ENCODE measurements around the gene MRPS11. TPM values are rescaled to one million over a fixed set of nuclear protein-coding genes. Genes with fewer than 3 reads are reported as not detected.
"Not testable (repeated sequence)": the region's sequence is repeated elsewhere in the genome, so short reads cannot be mapped to it uniquely, and the experiment has no call there.

Gene MRPS11
- total RNA-seq, 1 experiment from 2014 or later = 66.6 TPM

DNA sequence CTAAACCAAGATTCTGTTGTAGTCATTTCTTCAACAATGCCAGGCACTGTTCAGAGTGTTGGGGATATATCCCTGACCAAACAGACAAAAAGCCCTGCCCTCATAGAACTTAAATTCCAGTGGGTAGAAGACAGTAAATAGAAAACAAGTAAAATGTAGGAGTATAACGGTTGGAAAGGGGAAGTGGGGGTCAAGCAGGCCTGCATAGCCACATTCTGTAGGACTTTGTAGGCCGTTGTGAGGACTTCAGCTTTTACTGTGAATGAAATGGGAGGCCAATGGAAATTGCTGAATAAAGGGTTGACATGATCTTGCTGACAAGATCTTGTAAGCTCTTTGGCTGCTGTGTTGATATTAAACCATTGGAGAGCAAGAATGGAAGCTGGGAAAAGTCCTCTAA, 1.8 kb downstream of the MRPS11 start:
- Mint-ChIP-seq H3K27me3 (ENCODE audit: unreplicated experiment) (no peaks in the 10 kb centered on the region), H3K4me3 (ENCODE audit: low read depth, unreplicated experiment) (no peak overlapping the region), H3K27ac (ENCODE audit: unreplicated experiment) (no peak overlapping the region), H3K9me3 (ENCODE audit: low read depth, unreplicated experiment) (no peaks in the 10 kb centered on the region), H3K4me1 (ENCODE audit: low read depth, unreplicated experiment) (peaks cover 12% of the 10 kb centered on the region), H3K36me3 (ENCODE audit: insufficient read depth, unreplicated experiment) (peaks cover 37% of the 10 kb centered on the region)
- CTCF ChIA-PET = no interaction called here
- no TSS peak for BruUV-seq (replicated peaks)
- TF ChIP-seq, protein P1, sequence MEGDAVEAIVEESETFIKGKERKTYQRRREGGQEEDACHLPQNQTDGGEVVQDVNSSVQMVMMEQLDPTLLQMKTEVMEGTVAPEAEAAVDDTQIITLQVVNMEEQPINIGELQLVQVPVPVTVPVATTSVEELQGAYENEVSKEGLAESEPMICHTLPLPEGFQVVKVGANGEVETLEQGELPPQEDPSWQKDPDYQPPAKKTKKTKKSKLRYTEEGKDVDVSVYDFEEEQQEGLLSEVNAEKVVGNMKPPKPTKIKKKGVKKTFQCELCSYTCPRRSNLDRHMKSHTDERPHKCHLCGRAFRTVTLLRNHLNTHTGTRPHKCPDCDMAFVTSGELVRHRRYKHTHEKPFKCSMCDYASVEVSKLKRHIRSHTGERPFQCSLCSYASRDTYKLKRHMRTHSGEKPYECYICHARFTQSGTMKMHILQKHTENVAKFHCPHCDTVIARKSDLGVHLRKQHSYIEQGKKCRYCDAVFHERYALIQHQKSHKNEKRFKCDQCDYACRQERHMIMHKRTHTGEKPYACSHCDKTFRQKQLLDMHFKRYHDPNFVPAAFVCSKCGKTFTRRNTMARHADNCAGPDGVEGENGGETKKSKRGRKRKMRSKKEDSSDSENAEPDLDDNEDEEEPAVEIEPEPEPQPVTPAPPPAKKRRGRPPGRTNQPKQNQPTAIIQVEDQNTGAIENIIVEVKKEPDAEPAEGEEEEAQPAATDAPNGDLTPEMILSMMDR (IDR thresholded peaks at IDR 0.05; ENCODE audit: unreplicated experiment) = no peak
- DNase-seq = no peak
- intact Hi-C loops (cut with micrococcal nuclease; ENCODE audit: unreplicated experiment) = no loop called here

DNA sequence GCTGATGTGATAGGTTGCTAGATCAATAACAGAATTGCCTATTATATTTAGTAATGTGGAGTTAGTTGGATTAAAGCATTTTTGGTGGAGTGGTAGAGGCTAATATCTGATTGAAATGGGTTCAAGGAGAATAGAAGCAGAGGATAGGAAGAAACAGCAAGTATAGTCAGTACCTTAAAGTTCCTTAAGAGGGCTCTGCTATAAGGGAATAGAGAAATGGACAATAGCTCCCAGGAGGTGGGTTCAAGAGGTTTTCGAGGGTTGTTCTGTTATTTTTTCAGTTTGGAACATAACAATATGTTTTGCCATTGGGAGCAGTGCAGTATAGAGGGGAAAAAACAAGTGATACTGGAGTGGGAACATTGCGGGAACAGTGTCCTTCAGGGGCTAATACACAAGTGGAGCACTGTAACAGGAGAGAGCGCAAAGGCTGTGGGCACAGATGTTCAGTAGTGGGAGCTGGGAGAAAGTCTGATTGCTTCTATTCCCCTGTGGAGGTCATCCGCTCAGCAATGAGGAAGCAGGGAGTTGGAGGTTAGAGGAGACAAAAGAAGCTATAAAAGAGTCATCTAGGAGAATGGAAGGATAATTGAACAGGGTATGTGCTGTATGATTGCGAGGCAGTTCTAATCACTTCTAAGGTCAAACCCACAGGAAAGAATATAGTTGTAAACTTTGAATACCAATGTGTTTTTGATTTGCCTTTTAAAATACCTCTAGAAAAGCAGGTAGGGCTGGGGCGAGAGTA, 3.3 kb downstream of the MRPS11 start:
- no TSS peak for BruUV-seq (replicated peaks)
- peaks cover 5% of the 10 kb centered on the region for H3K4me1 Mint-ChIP-seq (ENCODE audit: low read depth, unreplicated experiment)
- intact Hi-C loops (cut with micrococcal nuclease; ENCODE audit: unreplicated experiment) = no loop called here
- no peaks in the 10 kb centered on the region for H3K27me3 Mint-ChIP-seq (ENCODE audit: unreplicated experiment)
- H3K27ac Mint-ChIP-seq (ENCODE audit: unreplicated experiment) = no peak overlapping the region
- no peaks in the 10 kb centered on the region for H3K9me3 Mint-ChIP-seq (ENCODE audit: low read depth, unreplicated experiment)
- H3K4me3 Mint-ChIP-seq (ENCODE audit: low read depth, unreplicated experiment) = no peak overlapping the region
- DNase-seq = no peak
- peaks cover 31% of the 10 kb centered on the region for H3K36me3 Mint-ChIP-seq (ENCODE audit: insufficient read depth, unreplicated experiment)
- TF ChIP-seq, protein P1 (IDR thresholded peaks at IDR 0.05; ENCODE audit: unreplicated experiment) = no peak
- CTCF ChIA-PET = interaction anchor here (0.6 to 1.0 kb wide), 3 partner anchors 9 to 492 kb away, joined by 3 read pairs; no protein-coding TSS in a partner anchor

DNA sequence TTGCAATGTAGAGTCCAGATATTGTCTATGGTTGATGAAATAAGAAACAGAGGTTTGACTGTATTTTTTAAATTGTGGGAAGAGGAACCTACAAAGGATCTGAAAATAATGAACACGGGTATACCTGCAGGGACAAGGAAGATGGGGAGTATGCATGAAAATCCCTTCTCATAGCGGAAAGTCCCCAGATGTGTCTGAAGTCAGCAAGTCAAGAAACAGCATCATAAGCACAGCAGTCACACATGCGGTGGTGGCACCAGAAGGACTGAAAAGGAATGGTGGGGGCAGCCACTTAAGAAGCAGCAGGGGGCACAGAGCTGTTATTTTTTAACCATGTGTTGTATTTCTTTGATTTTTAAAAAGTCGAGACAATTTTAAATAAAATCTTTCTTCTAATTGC, 4.7 kb downstream of the MRPS11 start:
- TF ChIP-seq, protein P1 (IDR thresholded peaks at IDR 0.05; ENCODE audit: unreplicated experiment) = no peak
- CTCF ChIA-PET = no interaction called here
- intact Hi-C loops (cut with micrococcal nuclease; ENCODE audit: unreplicated experiment) = no loop called here
- Mint-ChIP-seq H3K27me3 (ENCODE audit: unreplicated experiment) (no peaks in the 10 kb centered on the region), H3K27ac (ENCODE audit: unreplicated experiment) (no peak overlapping the region), H3K36me3 (ENCODE audit: insufficient read depth, unreplicated experiment) (peaks cover 17% of the 10 kb centered on the region), H3K4me3 (ENCODE audit: low read depth, unreplicated experiment) (no peak overlapping the region), H3K9me3 (ENCODE audit: low read depth, unreplicated experiment) (no peaks in the 10 kb centered on the region), H3K4me1 (ENCODE audit: low read depth, unreplicated experiment) (no peaks in the 10 kb centered on the region)
- no peak for DNase-seq
- no TSS peak for BruUV-seq (replicated peaks)

DNA sequence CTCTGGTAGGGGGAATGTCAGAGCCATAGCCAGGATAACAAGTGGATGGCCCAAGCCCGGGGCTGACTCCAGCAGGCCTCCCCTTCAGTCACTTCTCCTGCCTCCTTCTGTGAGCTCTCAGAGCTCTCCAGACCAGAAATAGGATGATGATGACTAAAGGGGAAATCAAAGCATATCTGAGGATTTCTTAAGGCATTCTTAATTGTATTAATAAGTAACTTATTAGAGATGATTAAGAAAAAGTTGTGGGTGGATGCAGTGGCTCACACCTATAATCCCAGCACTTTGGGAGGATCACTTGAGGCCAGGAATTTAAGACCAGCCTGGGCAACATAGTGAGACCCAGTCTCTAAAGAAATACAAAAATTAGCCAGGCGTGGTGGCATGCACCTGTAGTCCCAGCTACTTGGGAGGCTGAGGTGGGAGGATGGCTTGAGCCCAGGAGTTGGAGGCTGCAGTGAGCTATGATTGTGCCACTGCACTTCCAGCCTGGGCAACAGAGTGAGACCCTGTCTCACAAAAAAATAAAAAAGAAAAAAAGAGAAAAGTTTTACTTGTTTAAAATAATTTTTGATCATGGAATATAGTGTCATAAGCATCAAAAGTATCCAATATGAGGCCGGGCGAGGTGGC, 6.3 kb downstream of the MRPS11 start:
- H3K4me1 Mint-ChIP-seq (ENCODE audit: low read depth, unreplicated experiment); H3K27ac Mint-ChIP-seq (ENCODE audit: unreplicated experiment); DNase-seq; intact Hi-C loops (cut with micrococcal nuclease; ENCODE audit: unreplicated experiment); BruUV-seq (replicated peaks); H3K4me3 Mint-ChIP-seq (ENCODE audit: low read depth, unreplicated experiment); H3K9me3 Mint-ChIP-seq (ENCODE audit: low read depth, unreplicated experiment); H3K36me3 Mint-ChIP-seq (ENCODE audit: insufficient read depth, unreplicated experiment); H3K27me3 Mint-ChIP-seq (ENCODE audit: unreplicated experiment): not testable (repeated sequence)
- CTCF ChIA-PET = interaction anchor here (1.3 kb wide), 1 partner anchor 136 kb away, joined by 3 read pairs; no protein-coding TSS in a partner anchor
